HG03196 (cell line): ENCODE results near the gene UNC79.

ENCODE experiments used
- ATAC-seq: cut with Tn5 transposase; IDR thresholded peaks from one replicate; pipeline ENCODE4 v1.9.1; 2021; ENCODE audit not compliant: unreplicated experiment

The UNC79 gene

GRCh38 chr14:93723001-93723400 lies 292.3 kb downstream of the UNC79 start:
- ATAC-seq = no peak

- no peak for ATAC-seq
Measured at GRCh38 chr14:93725002-93725582, 294.4 kb downstream of the UNC79 start.

- ATAC-seq = no peak
Measured at GRCh38 chr14:93725993-93726392, 295.3 kb downstream of the UNC79 start.

DNA sequence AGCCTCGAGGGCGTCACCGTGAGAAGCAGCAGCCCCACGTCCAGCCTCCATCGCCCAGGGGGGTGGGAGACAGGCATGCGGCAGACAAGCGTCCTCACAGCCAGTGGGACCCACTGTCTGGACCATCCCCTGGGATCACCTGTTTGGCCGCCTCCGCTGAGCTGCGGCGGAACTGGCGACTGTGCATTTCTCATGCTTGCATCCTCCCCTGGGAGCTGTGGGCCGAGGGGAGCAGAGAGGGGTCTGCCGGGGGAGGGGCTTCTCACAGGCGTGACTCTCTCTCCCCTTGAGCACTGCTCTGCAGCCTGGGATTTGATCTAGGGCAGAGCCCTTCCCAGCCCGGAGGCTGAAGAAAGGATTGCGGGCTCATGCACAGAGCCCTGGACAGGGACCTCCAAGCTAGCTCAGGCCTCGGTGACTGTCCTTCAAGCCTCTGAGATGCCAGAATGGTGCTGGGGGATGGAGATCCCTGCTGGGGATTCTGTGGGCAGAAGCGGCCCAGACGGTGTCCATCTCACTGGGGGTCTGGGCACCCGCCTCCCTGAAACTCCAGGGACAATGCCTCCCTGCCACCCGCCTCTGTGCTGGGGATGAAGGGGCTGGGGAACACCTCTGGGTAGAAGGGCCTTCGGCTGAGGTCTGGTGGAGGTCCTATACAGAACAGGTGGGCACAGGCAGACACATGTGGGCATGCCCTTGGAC lies 296.5 kb downstream of the UNC79 start:
- ATAC-seq = no peak

DNA sequence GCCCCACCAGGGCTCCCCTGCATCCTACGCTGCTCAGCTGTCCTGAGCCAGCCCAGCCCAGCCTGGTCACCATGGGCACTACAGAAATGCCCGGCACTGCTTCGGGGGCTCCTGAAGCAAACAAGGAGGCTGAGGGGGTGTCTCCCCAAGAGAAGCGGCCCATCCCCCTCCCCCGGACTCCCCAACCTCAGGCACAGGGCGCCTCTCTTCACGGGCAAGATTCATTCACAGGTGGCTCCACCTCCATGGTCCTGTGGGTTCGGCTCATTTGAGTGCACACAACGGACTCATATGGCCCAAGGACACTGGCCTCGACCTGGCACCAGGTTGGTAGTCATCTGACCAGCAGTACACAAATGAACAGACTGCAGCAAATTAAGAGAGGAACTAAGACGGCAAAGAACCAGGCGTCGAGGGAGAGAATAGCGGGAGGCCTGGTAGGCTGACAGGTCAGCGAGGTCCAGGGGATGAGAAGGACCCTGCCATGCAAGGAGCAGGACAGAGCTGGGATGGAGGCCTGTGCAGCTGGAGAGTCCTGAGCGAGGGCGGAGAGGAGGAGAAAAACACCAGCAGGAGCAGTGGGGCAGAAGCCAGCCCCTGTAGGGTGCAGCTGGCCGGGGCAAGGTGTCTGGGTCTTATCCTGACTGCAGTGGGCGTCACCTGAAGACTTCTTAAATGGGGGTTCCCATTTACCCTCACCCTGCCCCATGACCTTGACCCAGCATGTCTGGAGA lies 297.3 kb downstream of the UNC79 start:
- no peak for ATAC-seq

DNA sequence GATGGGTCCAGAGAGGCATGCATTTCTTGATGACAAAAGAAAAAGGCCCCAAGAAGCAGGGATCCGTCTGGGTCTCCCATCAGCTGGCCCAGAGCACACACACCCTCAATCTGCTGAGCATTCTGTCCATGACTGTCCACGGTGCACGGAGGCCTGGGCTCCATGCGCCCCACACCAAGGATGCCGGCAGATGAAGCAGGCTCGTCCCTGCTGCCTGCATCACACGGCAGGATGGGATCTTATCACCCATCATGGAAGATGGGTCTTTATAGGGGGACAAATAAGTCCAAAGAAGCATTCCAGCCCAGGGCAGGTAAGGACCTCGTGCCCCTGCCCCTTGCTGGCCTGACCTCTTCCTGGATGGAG lies 297.9 kb downstream of the UNC79 start:
- no peak for ATAC-seq

DNA sequence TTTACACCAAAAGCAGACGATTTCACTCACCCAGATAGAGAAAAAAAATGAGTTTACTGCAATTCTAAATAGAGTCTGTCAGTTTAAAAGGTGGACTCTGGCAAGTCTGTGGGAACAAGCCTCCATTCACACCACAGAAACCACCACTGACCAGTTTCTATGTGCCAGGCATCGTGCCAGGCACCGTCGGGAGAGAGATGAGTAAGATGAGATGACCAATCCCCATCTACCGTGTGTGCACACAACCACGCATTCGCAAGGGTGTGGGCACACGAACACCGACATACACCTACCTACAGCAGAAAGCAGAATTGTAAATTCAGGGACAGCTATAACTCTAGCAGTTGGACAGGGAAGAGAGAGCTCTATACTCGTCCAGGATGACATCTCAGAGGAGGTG lies 299.3 kb downstream of the UNC79 start:
- no peak for ATAC-seq

DNA sequence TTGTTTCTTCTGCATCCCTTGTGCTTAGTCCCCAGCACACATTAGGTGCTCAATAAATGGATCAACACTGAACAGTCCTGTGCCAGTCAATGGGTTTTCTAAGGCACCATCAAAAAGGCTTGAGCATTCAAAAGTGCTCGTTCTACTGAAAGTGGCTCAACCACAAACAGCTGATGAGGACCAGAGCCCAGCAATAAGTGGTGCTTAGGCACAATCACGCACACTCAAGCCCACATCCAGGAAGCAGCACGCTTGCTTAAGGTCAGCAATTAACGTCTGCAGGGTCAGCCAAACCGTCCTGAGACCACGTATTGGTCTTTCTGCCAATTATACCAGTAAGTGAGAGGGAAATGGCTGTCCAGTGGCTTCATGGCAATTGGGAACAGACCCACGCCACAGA lies 301.0 kb downstream of the UNC79 start:
- no peak for ATAC-seq

- no peak for ATAC-seq
Measured at GRCh38 chr14:93732524-93732923, 301.8 kb downstream of the UNC79 start.

GRCh38 chr14:93733231-93733630 lies 302.5 kb downstream of the UNC79 start:
- ATAC-seq = no peak

GRCh38 chr14:93733631-93734030 lies 302.9 kb downstream of the UNC79 start:
- no peak for ATAC-seq

- no peak for ATAC-seq
Measured at GRCh38 chr14:93734086-93734822, 303.5 kb downstream of the UNC79 start.

DNA sequence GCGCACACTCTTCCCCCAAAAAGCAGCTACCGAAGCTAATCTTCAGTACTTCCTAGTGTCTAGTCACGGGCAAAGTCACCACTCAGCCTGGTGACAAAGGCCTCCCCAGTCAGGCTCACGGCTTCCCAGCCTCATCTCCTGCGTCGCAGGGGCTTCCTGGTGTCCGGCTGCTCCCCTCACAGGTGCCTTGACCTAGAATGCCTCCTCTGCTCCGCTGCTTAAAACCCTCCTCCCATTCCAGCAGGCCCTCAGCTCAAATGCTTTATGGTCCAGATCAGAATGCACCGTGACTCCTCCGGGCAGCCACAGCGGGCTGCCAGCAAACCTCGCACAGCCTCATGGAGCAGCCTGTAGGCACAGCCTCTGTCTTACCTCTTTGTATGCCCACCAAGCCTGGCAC lies 304.5 kb downstream of the UNC79 start:
- no peak for ATAC-seq

DNA sequence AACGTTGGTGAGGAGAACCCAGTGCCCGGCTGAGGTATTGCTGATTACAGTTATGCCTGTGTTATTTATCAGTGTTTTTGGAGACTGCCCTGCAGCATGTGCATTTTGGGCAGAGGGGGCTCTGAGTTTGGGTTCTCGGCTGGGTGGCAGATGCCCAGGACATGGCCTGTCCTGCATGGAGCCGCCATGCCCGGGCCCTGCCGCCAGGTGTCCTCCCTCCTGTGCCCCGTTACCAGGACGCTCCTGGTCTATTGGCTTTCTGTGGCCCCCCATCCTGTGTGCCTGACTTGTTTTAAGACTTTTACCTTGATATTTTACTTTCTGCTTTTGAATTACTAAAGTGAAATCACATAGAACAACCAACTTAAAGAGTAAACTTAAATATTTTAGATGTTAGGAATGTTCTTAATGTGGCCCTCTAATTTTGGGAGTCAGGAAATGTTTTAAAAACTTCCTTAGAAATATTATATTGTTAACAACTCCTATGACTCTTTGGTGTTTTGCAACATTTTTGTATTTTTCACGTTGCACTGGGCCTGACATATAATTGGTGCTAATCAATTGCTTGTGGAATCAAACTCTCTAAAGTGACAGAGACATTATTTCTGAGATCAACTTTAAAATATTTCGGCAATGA lies 305.8 kb downstream of the UNC79 start:
- ATAC-seq = no peak

- ATAC-seq = no peak
Measured at GRCh38 chr14:93737634-93738033, 306.9 kb downstream of the UNC79 start.

DNA sequence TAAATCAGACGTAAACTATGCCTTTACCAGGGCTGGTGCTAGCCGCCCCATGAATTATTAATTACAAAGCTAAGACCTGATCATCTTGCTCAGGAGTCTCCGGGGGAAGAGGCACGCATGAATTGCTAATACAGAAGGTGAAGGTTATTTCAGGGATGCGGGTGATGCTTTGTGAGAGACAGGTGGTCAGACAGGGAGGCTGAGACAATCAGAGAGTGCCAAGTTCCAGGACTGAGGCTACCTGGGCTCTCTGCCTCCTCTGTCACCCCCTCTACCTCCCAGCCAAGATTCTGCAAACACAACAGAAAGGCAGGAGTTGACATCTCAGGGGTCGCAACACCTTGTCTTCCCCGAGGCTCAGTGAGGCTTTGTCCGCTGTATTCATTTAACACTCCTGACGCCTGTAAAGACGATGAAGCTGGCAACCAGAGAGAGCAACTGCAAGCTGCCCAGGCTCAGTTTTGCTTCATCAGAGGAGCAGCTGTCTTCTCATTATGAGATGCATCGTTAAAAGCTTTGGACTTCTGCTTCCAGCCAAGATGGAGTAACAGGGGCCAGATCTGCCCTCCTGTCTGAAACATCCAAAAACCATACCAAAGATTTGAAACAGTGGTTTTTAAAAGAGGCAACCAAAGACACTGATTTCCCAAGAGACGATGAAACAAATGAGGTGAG lies 311.0 kb downstream of the UNC79 start:
- ATAC-seq = no peak

- no peak for ATAC-seq
Measured at GRCh38 chr14:93742761-93743160, 312.0 kb downstream of the UNC79 start.

GRCh38 chr14:93743270-93744060 lies 312.7 kb downstream of the UNC79 start:
- no peak for ATAC-seq

GRCh38 chr14:93744176-93744575 lies 313.4 kb downstream of the UNC79 start:
- ATAC-seq = no peak

DNA sequence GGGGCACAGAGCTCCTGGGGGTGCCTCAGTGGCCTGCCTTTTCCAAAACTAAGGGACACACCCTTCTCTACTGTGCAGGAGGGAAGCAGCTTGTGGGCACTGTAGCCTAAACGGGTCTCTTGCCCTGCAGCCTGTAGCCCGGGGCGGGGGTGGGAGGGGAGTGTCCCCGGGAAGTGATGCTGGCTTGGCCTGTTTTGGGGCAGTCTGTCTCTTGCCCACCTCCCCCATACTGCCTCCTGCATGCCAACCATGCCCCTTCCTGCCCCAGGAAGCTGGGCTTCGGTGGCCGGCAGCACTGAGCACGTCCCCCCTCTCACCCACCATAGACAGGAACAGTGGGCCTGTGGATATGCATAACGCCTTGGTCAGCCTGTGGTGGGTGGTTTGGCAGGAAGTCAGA lies 314.1 kb downstream of the UNC79 start:
- no peak for ATAC-seq
